Right ventricle myocardium inferior (tissue), 1 donor: ENCODE data around the gene PITPNC1. TPM values are rescaled to one million over a fixed set of nuclear protein-coding genes. Genes with fewer than 3 reads are reported as not detected.
"Not testable (repeated sequence)": the region's sequence is repeated elsewhere in the genome, so short reads cannot be mapped to it uniquely, and the experiment has no call there.

Experiments
- ATAC-seq: fragments of 200-7000 bp; cut with Tn5 transposase; one replicate; pipeline ENCODE4 v1.9.1; 2020; ENCODE audit warnings: mild to moderate bottlenecking, moderate library complexity
- DNase-seq: peaks from one replicate; pipeline ENCODE4 v3.0.0; 2021; ENCODE audit errors: missing footprints
- intact Hi-C: fragments of 100-400 bp; cut with DNase I; formaldehyde crosslinking; loops from one replicate; pipeline ENCODE4 v1.11.0; 2022
- total RNA-seq: library from RNA; stranded (reverse); fragmentation: NEBNext Ultra II Directional; extraction: Animal tissue kit (Norgen Biotek cat#: 25700); gene quantifications from one replicate; pipeline ENCODE4 v1.2.1, GENCODE V29; 2021
- donor health status: DM: no; HTN: yes; CAD: no; lungs with severe emphysema.

Gene PITPNC1
- total RNA-seq, 1 donor from 2014 or later, result 13.8 TPM

DNA sequence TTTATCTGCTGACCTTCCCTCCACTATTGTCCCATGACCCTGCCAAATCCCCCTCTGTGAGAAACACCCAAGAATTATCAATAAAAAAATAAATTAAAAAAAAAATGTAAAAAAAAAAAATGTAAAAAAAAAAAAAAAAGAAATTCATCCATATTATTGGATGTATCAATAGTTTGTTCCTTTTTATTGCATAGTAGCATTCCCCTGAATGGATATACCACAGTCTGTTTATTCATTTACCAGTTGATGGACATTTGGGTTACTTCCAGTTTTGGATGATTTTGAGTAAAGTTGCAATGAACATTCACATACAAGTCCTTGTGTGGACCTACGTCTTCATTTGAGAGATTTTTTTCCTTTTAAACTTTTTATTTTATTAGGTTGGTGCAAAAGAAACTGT lies 94.0 kb downstream of the PITPNC1 start:
- ATAC-seq (no peak), DNase-seq (no peak)
- intact Hi-C loops, result loop anchor here (5.0 to 10.0 kb wide), 2 partner anchors 34 to 164 kb away; no protein-coding TSS in a partner anchor

DNA sequence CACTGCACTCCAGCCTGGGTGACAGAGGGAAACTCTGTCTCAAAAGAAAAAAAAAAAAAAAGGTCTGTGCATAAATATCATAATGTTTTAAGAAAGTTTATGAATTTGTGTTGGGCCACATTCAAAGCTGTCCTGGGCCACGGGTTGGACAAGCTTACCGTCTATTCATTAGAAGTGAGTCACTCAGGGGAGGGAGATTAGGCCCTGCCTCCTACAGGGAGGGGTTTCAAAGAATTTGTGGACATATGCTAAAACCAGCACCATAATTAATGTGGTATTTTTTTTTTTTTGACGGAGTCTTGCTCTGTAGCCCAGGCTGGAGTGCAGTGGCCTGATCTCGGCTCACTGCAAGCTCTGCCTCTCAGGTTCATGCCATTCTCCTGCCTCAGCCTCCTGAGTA lies 95.5 kb downstream of the PITPNC1 start:
- intact Hi-C loops, result loop anchor here (5.0 to 10.0 kb wide), 2 partner anchors 35 to 162 kb away; no protein-coding TSS in a partner anchor
- not testable (repeated sequence) for DNase-seq, ATAC-seq

DNA sequence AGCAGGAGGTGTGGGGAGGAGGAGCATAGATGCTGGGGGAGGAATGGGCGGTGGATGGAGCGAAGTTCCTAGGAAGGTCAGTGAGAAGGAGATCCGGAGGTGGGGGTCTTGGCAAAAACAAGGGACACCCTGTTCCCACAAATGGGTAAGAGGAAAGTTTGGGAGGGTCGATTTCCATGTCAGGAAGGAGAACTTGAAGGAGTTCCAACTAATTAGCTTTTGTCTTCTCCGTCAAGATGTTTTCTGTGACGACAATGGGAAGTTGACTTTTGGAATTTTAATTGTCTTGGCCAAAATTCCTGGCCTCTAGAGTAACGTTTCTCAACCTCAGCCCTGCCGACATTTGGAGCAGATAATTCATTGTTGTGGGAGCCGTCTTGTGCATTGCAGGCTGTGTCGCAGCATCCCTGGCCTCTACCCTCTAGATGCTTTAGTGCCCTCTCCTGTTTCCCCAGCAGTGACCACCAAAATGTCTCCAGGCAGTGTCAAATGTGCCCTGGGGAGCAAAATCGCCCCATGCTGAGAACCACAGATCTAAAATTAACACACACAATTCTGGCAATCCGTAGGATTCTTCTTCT lies 97.1 kb downstream of the PITPNC1 start:
- peak; percentile 66 for ATAC-seq
- no peak for DNase-seq

DNA sequence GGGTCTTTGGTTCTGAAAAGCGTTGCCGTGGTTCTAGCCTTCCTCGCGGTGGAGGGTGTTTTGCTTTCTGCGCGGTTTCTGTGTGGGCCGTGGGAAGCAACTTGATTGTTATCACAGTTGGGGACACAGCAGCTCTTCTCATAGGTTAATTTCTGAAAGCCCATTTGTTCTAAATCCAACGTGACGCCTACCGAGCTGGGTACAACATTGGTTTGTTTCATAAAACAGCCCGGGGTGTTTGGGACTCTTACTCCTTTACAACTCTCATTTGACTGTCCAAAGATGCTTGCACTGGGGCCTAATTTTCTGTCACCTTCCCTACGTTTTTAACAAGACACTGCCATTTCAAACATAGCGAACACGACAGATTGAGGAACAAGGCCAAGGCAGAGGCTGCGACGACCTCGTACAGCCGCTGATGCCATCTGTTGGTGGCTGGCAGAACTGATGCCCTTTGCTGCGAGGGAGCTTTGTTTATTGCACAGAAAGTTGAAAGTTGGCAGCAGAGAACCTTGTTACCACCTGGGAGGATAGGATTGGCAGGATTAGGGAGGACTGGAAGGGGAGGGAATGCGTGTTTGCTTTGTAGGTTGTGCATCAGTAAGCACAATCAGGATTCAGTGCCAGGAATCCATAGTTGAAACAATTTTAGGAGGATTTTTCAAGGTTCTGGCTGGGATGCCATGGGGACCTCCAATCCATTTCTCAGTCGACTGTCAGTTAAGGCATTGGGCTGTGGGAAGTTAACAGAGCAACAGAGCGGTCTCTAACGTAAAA lies 98.3 kb downstream of the PITPNC1 start:
- intact Hi-C loops, result loop anchor here (1.0 to 10.0 kb wide), 2 partner anchors 97 to 159 kb away; no protein-coding TSS in a partner anchor
- DNase-seq (peak; percentile 84), ATAC-seq (peak; percentile 68)

More for the DNA sequence above, 97.1 kb downstream of the PITPNC1 start:
- intact Hi-C loops, result loop anchor here (5.0 to 10.0 kb wide), 2 partner anchors 37 to 161 kb away; no protein-coding TSS in a partner anchor

DNA sequence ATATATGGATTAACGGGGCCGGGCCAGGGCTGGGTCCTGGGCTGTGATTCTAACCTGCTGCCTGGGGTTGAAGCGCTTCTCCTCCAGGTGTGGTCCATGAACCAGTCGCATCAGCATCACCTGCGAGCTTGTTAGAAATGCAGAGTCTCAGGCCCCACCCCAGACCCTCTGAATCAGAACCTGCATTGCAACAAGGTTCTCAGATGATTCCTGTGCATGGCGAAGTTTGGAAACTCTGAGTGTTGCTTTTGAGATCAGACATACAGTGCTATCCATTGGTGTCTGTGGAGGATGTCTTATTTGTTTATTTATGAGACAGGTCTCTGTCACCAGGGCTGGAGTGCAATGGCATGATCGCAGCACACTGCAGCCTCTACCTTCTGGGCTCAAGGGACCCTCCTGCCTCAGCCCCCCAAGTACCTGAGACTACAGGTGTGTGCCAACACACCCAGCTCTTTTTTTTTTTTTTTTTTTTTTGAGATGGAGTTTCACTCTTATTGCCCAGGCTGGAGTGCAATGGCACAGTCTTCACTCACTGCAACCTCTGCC lies 99.8 kb downstream of the PITPNC1 start:
- ATAC-seq (no peak), DNase-seq (no peak)
- intact Hi-C loops, result loop anchor here (10.0 kb wide), 1 partner anchor 158 kb away; no protein-coding TSS in a partner anchor

DNA sequence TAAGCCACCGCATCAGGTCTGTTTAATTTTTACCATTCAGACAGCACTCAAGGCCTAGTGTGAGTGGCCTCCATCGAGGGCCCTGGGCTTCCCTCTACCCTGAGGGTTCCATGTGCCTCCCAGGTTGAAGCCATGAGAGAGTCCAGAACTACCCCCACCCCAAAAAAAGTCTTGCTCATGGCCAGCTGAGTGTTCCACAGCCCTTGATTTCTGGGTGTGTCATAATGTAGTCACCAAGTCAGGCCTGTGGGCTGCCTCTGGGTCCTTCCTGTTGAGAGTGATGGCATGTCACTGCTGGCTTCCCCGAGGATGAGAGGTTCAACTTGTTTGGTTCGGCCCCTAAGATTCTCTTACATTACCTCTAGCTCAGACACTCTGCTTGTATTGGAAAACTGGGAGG lies 100.6 kb downstream of the PITPNC1 start:
- ATAC-seq (no peak), DNase-seq (no peak)
- intact Hi-C loops, result loop anchor here (10.0 kb wide), 1 partner anchor 157 kb away; no protein-coding TSS in a partner anchor

DNA sequence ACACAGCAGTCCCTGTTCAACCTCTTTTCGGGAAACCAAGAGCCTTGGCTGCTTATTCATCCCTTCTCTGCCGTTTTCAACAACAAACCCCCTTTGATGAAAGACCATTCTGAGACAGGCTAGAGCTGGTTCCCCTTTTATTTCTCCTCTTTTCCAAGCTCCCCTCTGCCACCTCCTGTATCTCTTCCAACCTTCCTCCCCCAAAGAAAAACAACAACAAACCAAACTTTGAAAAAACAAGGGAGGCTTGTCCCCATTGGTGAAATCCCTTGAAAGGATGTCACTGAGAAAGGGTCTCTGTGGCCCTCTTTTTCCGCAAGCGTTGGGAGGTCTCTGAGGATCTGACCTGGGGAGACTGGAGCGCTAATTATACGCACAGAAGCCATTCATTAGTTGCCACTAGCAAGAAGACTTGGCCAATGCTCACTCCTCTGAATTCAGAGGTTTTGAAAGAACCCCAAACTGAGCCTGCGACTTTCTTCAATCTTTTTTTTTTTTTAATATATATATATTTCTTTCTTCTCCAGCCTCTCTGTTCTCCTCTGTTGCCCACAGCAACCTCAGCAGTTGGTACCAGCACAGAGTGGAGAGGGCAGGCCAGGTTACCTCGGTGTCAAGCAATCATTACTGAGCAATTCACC lies 101.4 kb downstream of the PITPNC1 start:
- no peak for ATAC-seq
- DNase-seq, result no peak
- intact Hi-C loops, result loop anchor here (10.0 kb wide), 1 partner anchor 156 kb away; no protein-coding TSS in a partner anchor

DNA sequence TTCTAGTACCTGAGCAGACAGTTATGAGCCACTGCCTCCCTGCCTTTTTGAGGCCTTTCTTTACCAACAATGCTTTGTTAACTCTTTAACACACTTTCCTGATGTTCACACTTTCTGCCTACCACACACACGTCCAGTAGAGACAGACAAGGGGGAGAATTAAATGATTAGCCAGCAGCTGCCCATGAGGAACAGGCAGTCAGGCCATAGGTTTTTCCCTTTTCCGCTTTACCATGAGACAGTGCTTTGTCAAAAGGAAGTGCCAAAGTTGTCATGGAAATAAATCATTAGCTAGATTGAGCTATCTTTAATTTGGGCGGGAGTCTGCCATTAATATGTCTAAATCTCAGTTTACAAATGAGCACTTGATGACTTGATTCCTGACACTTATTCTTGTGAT lies 102.1 kb downstream of the PITPNC1 start:
- ATAC-seq (no peak), DNase-seq (no peak)
- intact Hi-C loops, result loop anchor here (10.0 kb wide), 1 partner anchor 156 kb away; no protein-coding TSS in a partner anchor

DNA sequence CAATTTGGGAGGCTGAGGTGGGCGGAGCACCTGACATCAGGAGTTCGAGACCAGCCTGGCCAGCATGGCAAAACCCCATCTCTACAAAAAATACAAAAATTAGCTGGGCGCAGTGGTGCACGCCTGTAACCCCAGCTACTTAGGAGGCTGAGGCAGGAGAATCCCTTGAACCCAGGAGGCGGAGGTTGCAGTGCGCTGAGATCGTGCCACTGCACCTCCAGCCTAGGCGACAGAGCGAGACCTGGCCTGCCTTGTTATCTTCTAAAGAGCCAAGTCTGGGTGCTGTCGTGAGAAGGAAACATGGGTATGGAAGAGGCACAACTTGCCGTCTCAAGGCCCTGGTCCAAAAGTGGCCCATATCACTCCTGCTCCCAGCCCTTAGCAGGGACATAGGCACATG lies 103.9 kb downstream of the PITPNC1 start:
- ATAC-seq, DNase-seq: not testable (repeated sequence)
- intact Hi-C loops, result loop anchor here (10.0 kb wide), 1 partner anchor 204 kb away; no protein-coding TSS in a partner anchor

DNA sequence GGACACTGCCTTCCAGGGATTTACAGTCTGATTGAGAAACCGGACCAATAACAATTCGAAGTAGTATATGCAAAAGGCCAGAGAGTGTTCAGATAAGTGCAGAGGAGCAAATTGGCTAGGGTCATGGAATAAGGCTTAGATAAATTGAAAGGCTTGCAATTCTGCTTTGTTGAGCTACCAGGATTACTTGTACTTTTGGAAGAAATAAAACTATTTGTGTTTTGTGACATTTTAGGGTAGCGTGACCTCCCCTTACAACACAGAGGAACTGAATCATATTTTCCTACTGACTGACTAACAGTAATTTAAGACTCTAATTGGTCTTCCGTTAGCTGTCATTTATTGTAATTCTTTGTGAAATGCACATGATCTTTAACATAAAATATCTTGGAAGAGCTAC lies 104.7 kb downstream of the PITPNC1 start:
- intact Hi-C loops, result loop anchor here (10.0 kb wide), 1 partner anchor 203 kb away; no protein-coding TSS in a partner anchor
- DNase-seq (no peak), ATAC-seq (no peak)

DNA sequence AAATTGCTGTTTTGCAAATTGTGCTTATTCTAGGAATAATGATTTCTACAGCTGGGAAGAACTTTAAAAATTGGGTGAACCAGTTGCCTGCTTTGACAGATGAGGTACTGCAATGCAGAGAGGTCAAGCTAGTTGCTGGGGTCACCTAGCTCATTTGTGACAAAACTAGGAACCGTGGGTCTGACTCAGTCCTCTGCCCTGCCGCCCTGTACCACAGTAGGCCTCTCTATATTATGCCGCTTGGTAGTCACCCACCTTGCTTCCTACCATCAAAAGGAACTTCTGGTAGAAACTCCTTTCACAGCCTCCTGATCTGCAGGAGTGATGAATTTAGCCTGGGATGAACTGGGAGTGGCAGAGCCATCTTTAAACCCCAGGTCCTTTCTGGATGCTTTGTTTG lies 105.7 kb downstream of the PITPNC1 start:
- no peak for DNase-seq
- ATAC-seq, result no peak
- intact Hi-C loops, result loop anchor here (10.0 kb wide), 1 partner anchor 202 kb away; no protein-coding TSS in a partner anchor

DNA sequence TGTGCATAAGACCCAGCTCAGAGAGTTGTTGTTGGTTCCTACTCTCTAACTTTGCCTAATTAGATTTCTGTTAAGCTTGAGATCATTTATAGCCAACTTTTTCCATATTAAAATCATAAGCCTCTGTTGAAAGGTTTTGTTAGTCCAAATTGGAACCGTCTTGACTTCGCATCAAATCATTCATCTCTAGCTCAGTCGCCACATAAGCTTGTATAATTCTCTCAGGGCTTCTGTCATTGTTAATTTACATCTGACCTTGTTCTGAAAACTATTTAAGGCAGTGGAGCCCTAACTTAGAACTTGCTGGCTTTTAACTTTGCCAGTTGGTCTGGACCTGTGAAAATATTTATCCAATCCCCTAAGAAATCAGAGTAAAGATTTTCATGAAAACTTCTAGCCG lies 107.2 kb downstream of the PITPNC1 start:
- ATAC-seq (no peak), DNase-seq (no peak)
- intact Hi-C loops, result loop anchor here (10.0 kb wide), 1 partner anchor 201 kb away; no protein-coding TSS in a partner anchor

DNA sequence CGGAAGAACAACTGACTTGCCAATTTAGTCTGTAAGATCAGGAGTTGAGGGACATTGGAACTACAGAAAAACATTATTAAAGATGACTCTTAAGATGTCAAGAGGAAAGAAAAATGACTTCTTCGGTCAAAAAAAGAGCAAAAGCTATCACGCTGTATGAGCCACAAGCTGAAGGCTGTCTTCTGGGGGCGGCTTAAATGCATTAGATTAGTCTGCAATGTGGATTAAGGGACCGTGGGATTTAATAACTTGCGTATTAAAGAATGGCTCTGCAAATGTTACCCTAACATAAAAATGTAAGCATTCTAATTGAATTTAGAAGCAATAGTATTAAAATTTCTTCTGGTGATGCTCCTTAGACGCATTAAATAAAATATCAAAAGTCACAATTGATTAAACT lies 108.6 kb downstream of the PITPNC1 start:
- intact Hi-C loops, result loop anchor here (10.0 kb wide), 1 partner anchor 199 kb away; no protein-coding TSS in a partner anchor
- DNase-seq (no peak), ATAC-seq (no peak)

DNA sequence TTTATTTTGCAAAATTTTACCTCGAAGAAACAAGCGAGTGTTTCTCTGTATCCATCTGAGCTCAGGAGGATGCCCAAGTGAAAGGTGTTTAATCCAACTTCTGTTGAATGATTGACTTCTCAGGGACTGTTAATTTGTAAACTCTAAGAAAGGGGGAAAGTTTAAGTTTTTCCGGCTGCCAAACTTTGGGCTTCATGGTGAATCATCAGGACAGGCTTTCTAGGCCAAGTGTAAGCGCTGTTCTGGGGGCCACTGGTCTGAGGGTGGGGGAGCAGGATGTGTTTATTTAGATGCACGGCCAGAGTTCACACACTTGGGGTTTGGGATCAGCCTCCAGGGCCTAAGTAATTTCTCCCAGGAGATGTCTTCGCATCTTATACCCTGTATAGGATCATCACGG lies 110.4 kb downstream of the PITPNC1 start:
- DNase-seq (no peak), ATAC-seq (no peak)
- intact Hi-C loops, result loop anchor here (10.0 kb wide), 1 partner anchor 197 kb away; no protein-coding TSS in a partner anchor

DNA sequence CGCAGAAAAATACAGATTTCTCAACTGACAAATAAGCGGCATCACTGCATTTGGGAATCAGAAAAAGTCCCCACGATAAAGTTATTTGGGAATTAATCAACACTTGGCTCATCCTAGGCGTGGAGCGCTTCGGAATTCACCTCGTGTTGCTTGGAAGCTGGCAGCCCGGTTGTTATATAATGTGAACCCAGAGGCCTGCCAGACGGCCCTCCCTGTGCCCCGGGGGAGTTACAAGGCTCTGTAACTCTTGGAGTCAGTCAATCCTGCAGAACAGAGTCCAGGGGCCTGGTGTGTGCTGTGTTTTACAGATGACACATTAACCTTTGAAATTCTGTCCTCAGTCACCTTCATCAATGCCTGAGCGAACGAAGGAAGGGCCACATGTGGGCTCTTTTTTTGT lies 111.1 kb downstream of the PITPNC1 start:
- intact Hi-C loops, result loop anchor here (10.0 kb wide), 1 partner anchor 197 kb away; no protein-coding TSS in a partner anchor
- peak; percentile 79 for DNase-seq
- ATAC-seq, result peak; percentile 44

DNA sequence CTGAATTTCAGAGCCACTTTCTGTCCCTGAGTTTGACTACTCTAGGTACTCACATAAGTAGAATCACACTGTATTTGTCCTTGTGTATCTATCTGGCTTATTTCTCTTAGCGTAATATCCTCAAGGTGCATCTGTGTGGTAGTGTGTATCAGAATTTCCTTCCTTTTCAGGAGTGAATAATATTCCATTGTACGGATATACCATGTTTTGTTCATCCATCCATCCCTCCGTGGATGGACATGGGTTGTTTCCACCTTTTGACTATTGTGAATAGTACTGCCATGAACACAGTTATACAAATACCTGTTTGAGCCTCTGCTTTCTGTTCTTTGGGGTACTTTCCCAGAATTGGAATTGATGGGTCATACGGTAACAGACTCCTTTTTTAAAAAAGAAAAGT lies 111.7 kb downstream of the PITPNC1 start:
- no peak for DNase-seq
- no peak for ATAC-seq
- intact Hi-C loops, result loop anchor here (10.0 kb wide), 1 partner anchor 196 kb away; no protein-coding TSS in a partner anchor

DNA sequence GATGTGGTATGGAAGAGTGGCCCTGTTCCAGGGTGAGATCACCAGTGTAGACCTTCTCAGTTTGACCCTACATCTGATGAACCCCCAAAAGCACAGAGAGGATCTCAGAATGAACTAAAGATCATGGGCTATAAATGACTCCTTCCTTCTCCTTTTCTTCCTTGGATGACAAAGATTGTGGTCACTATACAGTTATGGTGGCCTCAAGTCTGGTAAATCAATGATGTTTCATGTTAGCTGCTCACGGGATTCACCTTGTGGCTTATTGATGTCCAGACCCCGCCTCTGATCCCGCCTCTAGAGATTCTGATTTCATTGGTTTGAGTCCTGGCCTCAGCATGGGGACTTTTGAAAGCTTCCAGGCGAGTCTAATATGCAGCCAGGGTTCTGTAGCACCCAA lies 112.2 kb downstream of the PITPNC1 start:
- ATAC-seq, result no peak
- intact Hi-C loops, result loop anchor here (10.0 kb wide), 1 partner anchor 196 kb away; no protein-coding TSS in a partner anchor
- DNase-seq, result no peak

DNA sequence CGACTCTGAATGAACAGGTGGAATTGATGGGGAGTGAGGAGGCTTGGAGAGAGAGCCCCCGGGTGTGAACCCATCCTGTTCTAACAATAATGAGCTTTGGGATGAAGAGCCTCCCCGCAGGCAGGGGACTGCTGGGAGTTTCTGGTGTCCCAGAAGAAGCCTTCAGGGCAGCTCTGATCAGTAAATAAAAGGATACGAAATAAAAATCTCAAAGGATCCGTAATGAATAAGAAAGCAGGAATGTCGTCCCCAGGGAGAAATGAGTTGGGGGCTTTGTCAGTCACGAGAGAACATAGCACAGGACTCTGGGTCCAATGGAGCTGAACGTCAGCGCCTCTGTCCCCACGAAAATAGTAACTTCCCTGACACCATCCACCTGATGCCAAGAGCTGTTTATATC lies 113.4 kb downstream of the PITPNC1 start:
- intact Hi-C loops, result loop anchor here (5.0 kb wide), 2 partner anchors 113 to 117 kb away; partner anchors contain the start of gene PITPNC1
- DNase-seq (no peak), ATAC-seq (no peak)
